Measurements from ENCODE around the gene GLE1.

Gene GLE1

DNA sequence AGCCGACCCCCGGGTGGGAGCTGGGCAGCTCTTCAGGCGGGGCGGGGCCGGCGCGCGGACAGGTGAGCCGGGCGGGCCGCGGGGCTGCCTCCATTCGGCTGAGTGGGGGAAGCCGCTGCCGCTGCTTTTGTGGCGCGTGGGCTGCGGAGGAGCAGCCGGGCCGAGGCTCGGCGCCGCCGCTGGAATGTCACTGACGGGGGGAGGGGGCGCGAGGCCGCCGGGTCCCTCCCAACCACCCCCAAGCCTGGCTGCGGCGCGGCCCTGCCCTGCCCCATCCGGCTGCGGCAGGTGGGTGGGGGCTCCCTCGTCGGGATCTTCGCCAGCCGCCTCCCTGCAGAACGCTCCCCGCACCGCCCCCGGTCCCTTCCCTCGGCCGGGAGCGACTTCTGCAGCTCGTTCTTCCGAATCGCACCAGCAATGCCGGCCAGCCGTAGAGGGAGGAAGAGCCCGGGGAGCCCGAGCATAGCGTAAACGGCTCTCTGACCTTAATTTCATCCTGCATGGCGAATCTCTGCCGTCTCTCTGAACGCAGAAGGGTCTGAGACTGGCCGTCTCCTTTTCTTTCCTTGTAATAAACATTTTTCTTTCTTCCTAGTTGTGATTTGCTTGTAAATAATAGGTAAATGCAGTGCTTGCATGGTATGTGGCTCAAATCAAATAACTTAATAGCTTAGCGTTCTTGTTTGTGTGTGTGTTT, 48.4 kb downstream of the GLE1 start:
- peak overlapping the region; percentile 66 for H2AFZ ChIP-seq (ENCODE audit: low read length)
- TF ChIP-seq, protein P1, sequence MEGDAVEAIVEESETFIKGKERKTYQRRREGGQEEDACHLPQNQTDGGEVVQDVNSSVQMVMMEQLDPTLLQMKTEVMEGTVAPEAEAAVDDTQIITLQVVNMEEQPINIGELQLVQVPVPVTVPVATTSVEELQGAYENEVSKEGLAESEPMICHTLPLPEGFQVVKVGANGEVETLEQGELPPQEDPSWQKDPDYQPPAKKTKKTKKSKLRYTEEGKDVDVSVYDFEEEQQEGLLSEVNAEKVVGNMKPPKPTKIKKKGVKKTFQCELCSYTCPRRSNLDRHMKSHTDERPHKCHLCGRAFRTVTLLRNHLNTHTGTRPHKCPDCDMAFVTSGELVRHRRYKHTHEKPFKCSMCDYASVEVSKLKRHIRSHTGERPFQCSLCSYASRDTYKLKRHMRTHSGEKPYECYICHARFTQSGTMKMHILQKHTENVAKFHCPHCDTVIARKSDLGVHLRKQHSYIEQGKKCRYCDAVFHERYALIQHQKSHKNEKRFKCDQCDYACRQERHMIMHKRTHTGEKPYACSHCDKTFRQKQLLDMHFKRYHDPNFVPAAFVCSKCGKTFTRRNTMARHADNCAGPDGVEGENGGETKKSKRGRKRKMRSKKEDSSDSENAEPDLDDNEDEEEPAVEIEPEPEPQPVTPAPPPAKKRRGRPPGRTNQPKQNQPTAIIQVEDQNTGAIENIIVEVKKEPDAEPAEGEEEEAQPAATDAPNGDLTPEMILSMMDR (conservative IDR thresholded peaks at IDR 0.05; ENCODE audit: low read length) = no peak
- no peak for TF ChIP-seq EZH2phosphoT487 (IDR thresholded peaks at IDR 0.05; ENCODE audit: borderline replicate concordance)

GRCh38 chr9:128553728-128554127, 49.2 kb downstream of the GLE1 start:
- H3K4me2 ChIP-seq (ENCODE audit: low read depth, low read length, poor library complexity, severe bottlenecking) = peak overlapping the region; percentile 84
- H3K9ac ChIP-seq (ENCODE audit: low read depth, low read length, poor library complexity, severe bottlenecking) = peak overlapping the region; percentile 75
- no peaks in the 10 kb centered on the region for H3K9me2 ChIP-seq (replicated peaks; ENCODE audit: low read depth, low read length)
- H3K27me3 ChIP-seq (ENCODE audit: insufficient read depth, low read length, poor library complexity, severe bottlenecking) = no peaks in the 10 kb centered on the region
- H3K79me2 ChIP-seq (ENCODE audit: insufficient read depth, low read length) = peaks cover 55% of the 10 kb centered on the region
- H3K36me3 ChIP-seq (ENCODE audit: insufficient read depth, low read length) = no peaks in the 10 kb centered on the region
- H3K4me1 ChIP-seq (ENCODE audit: insufficient read depth, low read length, poor library complexity, severe bottlenecking) = peaks cover 56% of the 10 kb centered on the region
- peaks cover 34% of the 10 kb centered on the region for H4K20me1 ChIP-seq (ENCODE audit: insufficient read depth, low read length, poor library complexity, severe bottlenecking)
- H3K9me3 ChIP-seq (ENCODE audit: insufficient read depth, low read depth, low read length) = no peaks in the 10 kb centered on the region
- H3K4me3 ChIP-seq (ENCODE audit: low read length, poor library complexity, severe bottlenecking) = peak overlapping the region; percentile 76
- no peak for TF ChIP-seq EZH2phosphoT487 (IDR thresholded peaks at IDR 0.05; ENCODE audit: borderline replicate concordance)
- TF ChIP-seq, protein P1 (conservative IDR thresholded peaks at IDR 0.05; ENCODE audit: low read length) = no peak
- H2AFZ ChIP-seq (ENCODE audit: low read length) = no peak overlapping the region
- H3F3A ChIP-seq (ENCODE audit: low read depth) = peaks cover 4% of the 10 kb centered on the region

More for the DNA sequence above, 48.4 kb downstream of the GLE1 start:
- no peaks in the 10 kb centered on the region for H3K27me3 ChIP-seq (ENCODE audit: insufficient read depth, low read length, poor library complexity, severe bottlenecking)
- H3F3A ChIP-seq (ENCODE audit: low read depth) = no peaks in the 10 kb centered on the region
- peak overlapping the region; percentile 76 for H3K4me3 ChIP-seq (ENCODE audit: low read length, poor library complexity, severe bottlenecking)
- peaks cover 48% of the 10 kb centered on the region for H3K4me1 ChIP-seq (ENCODE audit: insufficient read depth, low read length, poor library complexity, severe bottlenecking)
- H3K36me3 ChIP-seq (ENCODE audit: insufficient read depth, low read length) = no peaks in the 10 kb centered on the region
- H3K9ac ChIP-seq (ENCODE audit: low read depth, low read length, poor library complexity, severe bottlenecking) = peak overlapping the region; percentile 75
- peaks cover 55% of the 10 kb centered on the region for H3K79me2 ChIP-seq (ENCODE audit: insufficient read depth, low read length)
- H3K9me3 ChIP-seq (ENCODE audit: insufficient read depth, low read depth, low read length) = no peaks in the 10 kb centered on the region
- H3K4me2 ChIP-seq (ENCODE audit: low read depth, low read length, poor library complexity, severe bottlenecking) = peak overlapping the region; percentile 84
- no peaks in the 10 kb centered on the region for H3K9me2 ChIP-seq (replicated peaks; ENCODE audit: low read depth, low read length)
- H4K20me1 ChIP-seq (ENCODE audit: insufficient read depth, low read length, poor library complexity, severe bottlenecking) = peaks cover 27% of the 10 kb centered on the region

- Histone ChIP-seq H3K9ac (ENCODE audit: low read depth, low read length, poor library complexity, severe bottlenecking) (peak overlapping the region; percentile 75), H3K4me2 (ENCODE audit: low read depth, low read length, poor library complexity, severe bottlenecking) (peak overlapping the region; percentile 84), H2AFZ (ENCODE audit: low read length) (no peak overlapping the region), H4K20me1 (ENCODE audit: insufficient read depth, low read length, poor library complexity, severe bottlenecking) (peaks cover 34% of the 10 kb centered on the region), H3K9me2 (replicated peaks; ENCODE audit: low read depth, low read length) (no peaks in the 10 kb centered on the region), H3K79me2 (ENCODE audit: insufficient read depth, low read length) (peaks cover 55% of the 10 kb centered on the region), H3F3A (ENCODE audit: low read depth) (peaks cover 10% of the 10 kb centered on the region), H3K4me3 (ENCODE audit: low read length, poor library complexity, severe bottlenecking) (peak overlapping the region; percentile 76), H3K36me3 (ENCODE audit: insufficient read depth, low read length) (no peaks in the 10 kb centered on the region), H3K9me3 (ENCODE audit: insufficient read depth, low read depth, low read length) (no peaks in the 10 kb centered on the region), H3K27me3 (ENCODE audit: insufficient read depth, low read length, poor library complexity, severe bottlenecking) (no peaks in the 10 kb centered on the region), H3K4me1 (ENCODE audit: insufficient read depth, low read length, poor library complexity, severe bottlenecking) (peaks cover 61% of the 10 kb centered on the region)
- no peak for TF ChIP-seq EZH2phosphoT487 (IDR thresholded peaks at IDR 0.05; ENCODE audit: borderline replicate concordance)
- TF ChIP-seq, protein P1 (conservative IDR thresholded peaks at IDR 0.05; ENCODE audit: low read length) = no peak
Observed at GRCh38 chr9:128554155-128554862, 49.8 kb downstream of the GLE1 start.
